ENCODE data around the gene PXYLP1.

PXYLP1 gene

DNA sequence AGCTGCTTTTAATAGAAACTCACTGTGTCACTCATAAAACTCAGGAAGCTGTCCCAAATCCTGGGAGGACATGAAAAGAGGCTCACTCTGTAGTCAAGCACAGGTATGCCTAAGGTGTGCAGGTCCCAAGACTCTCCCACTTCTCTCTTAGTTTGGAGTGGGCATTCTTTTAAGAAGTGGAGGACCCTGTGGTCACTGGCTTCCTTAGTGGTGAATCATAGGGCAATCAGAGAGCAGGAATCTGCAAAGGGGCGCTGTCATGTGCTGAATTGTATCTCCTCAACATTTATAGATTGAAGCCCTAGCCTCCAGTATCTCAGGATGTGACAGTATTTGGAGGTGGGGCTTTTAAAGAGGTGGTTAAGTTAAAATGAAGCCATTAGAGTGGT, 89.5 kb downstream of the PXYLP1 start:
- TF ChIP-seq, protein P1, sequence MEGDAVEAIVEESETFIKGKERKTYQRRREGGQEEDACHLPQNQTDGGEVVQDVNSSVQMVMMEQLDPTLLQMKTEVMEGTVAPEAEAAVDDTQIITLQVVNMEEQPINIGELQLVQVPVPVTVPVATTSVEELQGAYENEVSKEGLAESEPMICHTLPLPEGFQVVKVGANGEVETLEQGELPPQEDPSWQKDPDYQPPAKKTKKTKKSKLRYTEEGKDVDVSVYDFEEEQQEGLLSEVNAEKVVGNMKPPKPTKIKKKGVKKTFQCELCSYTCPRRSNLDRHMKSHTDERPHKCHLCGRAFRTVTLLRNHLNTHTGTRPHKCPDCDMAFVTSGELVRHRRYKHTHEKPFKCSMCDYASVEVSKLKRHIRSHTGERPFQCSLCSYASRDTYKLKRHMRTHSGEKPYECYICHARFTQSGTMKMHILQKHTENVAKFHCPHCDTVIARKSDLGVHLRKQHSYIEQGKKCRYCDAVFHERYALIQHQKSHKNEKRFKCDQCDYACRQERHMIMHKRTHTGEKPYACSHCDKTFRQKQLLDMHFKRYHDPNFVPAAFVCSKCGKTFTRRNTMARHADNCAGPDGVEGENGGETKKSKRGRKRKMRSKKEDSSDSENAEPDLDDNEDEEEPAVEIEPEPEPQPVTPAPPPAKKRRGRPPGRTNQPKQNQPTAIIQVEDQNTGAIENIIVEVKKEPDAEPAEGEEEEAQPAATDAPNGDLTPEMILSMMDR (IDR thresholded peaks at IDR 0.05; ENCODE audit: insufficient read depth, low read depth, low read length, missing control alignments) = no peak
- DNase-seq (ENCODE audit: low read depth) = no peak

GRCh38 chr3:141323936-141324704, 92.5 kb downstream of the PXYLP1 start:
- TF ChIP-seq, protein P1 (IDR thresholded peaks at IDR 0.05; ENCODE audit: insufficient read depth, low read depth, low read length, missing control alignments) = no peak
- H3K4me3 ChIP-seq (ENCODE audit: low read length) = no peak overlapping the region
- DNase-seq (ENCODE audit: low read depth) = no peak

More for the DNA sequence above, 89.5 kb downstream of the PXYLP1 start:
- H3K4me3 ChIP-seq (ENCODE audit: low read length) = no peak overlapping the region

GRCh38 chr3:141326123-141326522, 94.5 kb downstream of the PXYLP1 start:
- no peak overlapping the region for H3K4me3 ChIP-seq (ENCODE audit: low read length)
- TF ChIP-seq, protein P1 (IDR thresholded peaks at IDR 0.05; ENCODE audit: insufficient read depth, low read depth, low read length, missing control alignments) = no peak
- DNase-seq (ENCODE audit: low read depth) = no peak

DNA sequence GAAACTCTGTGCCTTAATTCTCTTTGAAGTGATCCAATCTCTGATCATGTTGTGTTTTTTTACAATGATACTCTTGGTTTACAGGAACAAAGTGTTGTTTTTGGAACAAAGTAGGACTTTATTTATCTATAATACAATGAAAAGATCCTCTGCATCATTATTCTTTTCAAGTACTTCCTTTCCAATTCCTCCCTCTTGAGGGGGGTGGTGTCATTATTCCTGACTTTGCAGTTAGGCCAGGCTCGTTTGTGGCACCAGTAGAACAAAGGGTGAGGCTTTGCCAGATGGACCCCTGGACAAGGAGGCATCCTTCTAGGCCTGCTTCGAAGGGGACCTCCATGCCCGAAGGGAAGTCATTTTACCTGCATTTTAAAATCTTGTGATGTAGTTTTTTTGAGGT, 95.0 kb downstream of the PXYLP1 start:
- no peak for DNase-seq (ENCODE audit: low read depth)
- H3K4me3 ChIP-seq (ENCODE audit: low read length) = no peak overlapping the region
- TF ChIP-seq, protein P1 (IDR thresholded peaks at IDR 0.05; ENCODE audit: insufficient read depth, low read depth, low read length, missing control alignments) = no peak

GRCh38 chr3:141328286-141329166, 96.9 kb downstream of the PXYLP1 start:
- DNase-seq (ENCODE audit: low read depth) = no peak
- TF ChIP-seq, protein P1 (IDR thresholded peaks at IDR 0.05; ENCODE audit: insufficient read depth, low read depth, low read length, missing control alignments) = no peak
- H3K4me3 ChIP-seq (ENCODE audit: low read length) = no peak overlapping the region

GRCh38 chr3:141330235-141330634, 98.6 kb downstream of the PXYLP1 start:
- no peak for DNase-seq (ENCODE audit: low read depth)
- TF ChIP-seq, protein P1 (IDR thresholded peaks at IDR 0.05; ENCODE audit: insufficient read depth, low read depth, low read length, missing control alignments) = no peak

More at GRCh38 chr3:141330235-141330634, 98.6 kb downstream of the PXYLP1 start:
- H3K4me3 ChIP-seq (ENCODE audit: low read length) = no peak overlapping the region
